ENCODE results near the gene IKZF3.
"Not testable (repeated sequence)": the region's sequence is repeated elsewhere in the genome, so short reads cannot be mapped to it uniquely, and the experiment has no call there.

The IKZF3 gene

DNA sequence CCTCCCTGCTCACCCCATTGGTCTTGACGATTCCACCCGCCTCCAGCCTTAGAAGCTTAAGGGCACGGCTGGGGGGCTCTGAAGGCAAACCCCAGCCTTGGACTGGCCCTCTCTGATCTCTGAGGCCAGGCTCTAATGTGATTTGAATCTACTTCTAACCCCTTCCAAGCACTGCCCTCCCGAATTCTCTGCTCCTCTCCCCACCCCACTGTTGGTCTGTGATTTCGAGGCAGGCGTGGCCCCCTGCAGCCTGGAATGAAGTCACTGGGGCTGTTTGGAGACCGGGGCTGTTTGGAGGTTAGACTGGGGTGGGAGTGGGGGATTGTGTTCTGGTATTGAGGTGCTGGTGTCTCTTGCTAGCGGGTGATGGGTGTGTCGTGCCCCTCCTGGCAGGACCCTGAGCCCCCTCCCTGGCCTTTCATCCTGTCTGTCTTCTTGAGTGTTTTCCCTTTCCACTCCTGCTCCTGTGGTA lies 124.2 kb downstream of the IKZF3 start:
- no peak for DNase-seq (ENCODE audit: low read depth in 2 of 2)

DNA sequence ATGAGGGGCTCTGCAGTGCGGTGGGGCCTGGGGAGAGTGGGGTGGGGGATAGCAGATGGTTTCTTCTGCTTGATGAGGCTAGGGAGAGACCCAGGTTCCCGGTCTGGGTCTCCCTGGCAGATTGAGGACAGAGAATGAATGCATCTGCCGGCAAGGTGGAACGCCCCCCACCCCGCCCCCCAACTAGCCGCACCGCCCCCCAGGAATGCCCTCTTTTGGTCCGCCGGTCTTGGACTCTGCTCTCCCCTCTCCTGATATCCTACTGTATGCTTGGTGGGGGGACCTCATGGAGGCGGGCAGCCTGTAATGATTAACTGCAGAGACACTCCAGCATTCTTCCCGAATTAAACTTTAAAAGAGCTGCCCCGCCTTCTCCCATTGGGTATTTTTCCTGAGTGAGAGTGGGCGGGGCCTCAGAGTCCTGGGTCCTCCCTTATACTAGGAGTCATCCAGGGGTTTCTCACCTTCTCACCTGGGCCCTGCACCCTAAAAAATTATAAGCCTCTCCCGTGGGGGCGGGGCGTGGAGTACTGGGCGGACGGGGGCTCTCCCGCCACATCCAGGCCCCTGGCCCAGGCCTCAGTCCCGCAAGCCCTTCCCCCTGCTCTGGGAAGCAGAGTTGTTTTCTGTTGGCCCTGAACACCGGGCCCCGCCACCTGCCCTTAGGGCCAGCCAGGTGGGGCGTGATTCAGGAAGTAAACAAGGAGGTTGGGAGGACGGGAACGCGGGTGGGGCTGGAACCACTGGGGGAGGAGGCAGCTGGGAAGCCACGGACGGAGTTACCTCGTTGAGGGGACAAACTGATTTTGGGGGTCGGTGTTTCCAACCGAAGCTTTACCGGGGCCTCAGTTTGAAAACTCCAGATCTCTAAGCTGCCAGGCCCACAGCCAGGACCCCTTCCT lies 124.9 kb downstream of the IKZF3 start:
- DNase-seq (ENCODE audit: low read depth in 2 of 2): no peak

DNA sequence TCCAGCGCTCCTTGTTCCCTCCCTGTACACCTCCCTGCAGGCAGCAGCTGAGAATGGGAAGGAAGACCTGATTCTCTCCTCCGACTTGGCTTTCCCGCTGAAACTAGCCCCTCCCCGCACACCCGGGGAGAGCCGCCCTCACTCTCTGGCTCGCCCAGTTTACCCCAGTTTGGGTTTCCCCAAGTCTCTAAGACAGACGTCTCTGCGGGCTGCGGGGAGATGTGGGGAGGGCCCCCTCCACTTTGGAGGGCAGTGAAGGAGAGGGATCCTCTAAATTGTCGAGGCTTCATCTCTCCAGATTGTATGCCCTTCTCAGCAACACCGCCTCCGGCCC lies 125.6 kb downstream of the IKZF3 start:
- peak; percentile 29 to 57 for DNase-seq (ENCODE audit: low read depth in 2 of 2)

- no peak for DNase-seq (ENCODE audit: low read depth in 2 of 2)
These were observed 126.1 kb downstream of the IKZF3 start, which contains the start of gene GRB7 for GRCh38 chr17:39737760-39738567. Gene GRB7 (plus strand): TSS chr17:39737938. CDS start chr17:39742302, 4,364 bp downstream.

DNA sequence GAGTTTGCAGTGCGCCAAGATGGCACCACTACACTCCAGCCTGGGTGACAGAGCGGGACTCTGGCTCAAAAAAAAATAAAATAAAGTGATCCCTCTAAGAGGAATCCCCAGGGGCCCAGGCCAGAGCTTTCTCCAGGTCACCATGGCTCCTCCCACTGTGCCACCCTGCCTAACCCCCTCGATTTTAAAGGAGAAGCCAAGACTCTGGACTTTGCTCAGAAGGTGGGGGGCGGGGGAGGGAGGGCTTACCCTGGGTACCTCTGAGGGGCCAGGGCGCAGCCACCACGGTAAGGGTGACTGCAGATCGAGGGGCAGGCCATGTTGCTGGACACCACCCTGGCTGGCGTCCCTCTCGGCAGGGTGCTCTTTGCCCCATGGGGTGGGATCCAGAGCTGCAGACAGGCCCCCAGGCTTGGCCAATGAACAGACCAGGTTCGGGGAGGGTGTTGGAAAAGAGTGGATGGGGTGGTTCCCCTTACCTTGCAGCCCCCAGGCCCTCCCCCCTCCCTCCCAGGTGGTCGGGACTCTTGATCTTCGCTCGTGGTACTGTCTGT lies 126.8 kb downstream of the IKZF3 start:
- no peak for DNase-seq (ENCODE audit: low read depth in 2 of 2)

DNA sequence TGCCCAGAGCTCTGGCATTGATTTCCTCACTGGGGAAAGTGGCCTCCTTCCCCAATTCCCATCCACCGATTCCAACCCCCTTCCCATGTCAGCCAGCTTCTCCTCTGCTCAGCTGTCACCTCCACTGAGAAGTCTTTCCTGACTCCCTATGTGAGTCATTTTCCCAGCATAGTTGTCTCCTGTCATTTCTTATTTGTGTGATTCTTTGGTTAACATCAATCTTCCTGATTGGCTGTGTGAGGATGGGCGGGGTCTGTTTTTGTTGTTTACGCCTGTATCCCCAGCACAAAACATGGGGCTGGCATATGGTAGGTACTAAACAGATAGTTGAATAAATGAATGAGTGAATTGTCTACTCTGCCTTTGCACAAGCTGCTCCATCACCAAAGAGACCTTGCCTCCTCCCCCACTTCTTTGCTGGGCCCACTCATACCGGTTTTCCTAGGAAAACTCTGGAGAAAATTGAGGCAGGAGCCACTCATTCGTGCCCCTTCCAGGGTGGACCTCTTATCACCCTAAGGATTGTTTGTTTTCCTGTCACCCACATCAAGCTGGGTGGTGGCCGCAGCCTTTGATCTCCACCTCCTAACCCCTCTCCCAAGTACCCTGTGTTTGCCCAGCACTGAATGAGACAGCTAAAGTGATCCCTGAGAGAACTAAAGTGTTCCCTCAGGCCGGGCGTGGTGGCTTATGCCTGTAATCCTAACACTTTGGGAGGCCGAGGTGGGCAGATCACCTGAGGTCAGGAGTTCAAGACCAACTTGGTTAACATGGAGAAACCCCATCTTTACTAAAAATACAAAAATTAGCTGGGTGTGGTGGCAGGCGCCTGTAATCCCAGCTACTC lies 127.6 kb downstream of the IKZF3 start:
- DNase-seq (ENCODE audit: low read depth in 2 of 2): no peak

- DNase-seq (ENCODE audit: low read depth in 2 of 2): no peak
These were observed 128.2 kb downstream of the IKZF3 start for GRCh38 chr17:39735882-39736281.

DNA sequence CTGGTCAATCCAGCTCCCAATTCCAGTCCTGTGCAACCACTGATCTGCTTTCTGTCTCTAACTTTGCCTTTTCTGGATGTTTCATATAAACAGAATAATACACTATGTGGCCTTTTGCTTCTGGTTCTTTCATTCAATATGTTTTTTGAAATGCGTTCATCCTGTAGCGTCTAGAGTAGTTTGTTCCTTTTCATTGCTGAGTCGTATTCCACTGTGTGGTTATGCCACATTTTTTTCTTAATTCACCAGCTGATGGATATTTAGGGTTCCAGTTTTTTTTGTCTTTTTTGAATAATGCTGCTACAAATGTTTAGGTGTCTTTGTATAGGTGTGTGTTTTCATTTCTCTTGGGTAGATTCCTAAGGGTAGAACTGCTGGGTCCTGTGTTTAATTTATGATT lies 131.5 kb downstream of the IKZF3 start:
- DNase-seq (ENCODE audit: low read depth in 2 of 2): no peak

DNA sequence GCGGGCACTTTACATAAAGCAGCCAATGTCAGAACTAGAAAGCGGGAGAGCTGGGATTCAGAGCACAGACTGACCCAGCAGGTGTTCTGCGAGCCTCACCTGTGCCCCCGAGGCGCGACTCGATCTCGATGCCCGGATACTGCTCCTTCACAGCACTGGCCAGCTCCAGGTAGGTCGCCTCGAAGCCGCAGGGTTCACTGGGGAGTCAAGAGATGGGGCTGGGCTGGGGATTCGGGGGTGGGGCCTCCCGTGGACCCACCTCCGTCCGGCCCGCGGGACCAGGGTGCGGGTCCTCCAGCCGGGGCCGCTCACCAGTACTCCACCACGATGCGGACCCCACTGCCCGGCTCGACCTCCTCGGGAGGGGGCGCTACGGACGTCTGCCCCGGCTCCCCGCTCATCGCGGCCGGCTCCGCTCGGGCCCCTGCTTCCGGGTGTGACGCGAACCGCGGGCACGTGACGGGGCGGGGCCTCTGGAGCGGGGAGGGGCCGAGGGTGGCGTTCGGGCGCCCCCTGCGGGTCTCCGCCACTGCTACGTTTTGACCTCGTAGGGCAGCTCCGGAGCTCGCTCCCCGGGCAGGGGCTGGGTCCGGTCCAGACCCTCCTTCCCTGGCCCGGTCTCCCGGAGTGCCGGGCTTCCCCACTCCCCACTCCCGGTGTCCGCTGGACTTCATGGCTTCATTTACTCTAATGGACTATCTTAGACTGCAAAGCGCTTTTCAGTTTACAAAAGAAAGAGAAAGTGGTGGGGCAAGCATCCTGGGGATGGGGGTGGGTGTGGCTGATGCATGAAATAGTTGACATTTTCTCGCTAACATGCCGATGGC lies 133.8 kb downstream of the IKZF3 start, which contains the start of gene MIEN1:
TSS of gene MIEN1 (minus strand) at position 438 of the 827 bp plus-strand sequence. CDS start at position 401, 37 bp downstream.
- DNase-seq (ENCODE audit: low read depth in 2 of 2): peak; percentile 87 to 90

DNA sequence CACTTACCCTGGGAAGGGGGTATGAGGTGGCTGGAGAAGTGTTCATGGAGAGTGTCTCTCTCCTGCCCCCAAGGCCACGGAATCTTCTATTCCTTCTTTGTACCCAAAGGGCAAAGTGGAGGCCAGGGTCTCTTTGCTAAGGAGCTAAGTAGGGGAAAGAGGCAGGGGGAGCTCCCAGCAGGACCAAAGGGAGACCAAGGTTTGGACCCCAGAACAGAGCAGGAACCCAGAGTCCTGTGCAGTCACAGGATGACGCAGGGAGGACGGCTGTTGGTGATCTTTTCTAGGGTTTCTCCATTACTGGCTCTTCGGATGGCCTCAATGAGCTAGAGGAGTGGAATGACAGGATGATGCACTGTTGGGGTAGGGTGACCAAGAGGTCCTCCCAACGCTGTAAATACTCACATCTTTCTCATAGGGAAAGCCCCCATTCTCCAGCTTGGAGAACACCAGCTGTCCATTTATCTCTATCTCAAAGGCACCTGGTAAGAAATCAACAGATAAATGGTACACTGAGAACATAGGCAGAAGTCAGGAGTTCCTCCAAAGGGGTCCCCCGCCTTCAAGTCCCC lies 134.7 kb downstream of the IKZF3 start:
- DNase-seq (ENCODE audit: low read depth in 2 of 2): no peak

- no peak for DNase-seq (ENCODE audit: low read depth in 2 of 2)
These were observed 136.6 kb downstream of the IKZF3 start for GRCh38 chr17:39727556-39727955.

DNA sequence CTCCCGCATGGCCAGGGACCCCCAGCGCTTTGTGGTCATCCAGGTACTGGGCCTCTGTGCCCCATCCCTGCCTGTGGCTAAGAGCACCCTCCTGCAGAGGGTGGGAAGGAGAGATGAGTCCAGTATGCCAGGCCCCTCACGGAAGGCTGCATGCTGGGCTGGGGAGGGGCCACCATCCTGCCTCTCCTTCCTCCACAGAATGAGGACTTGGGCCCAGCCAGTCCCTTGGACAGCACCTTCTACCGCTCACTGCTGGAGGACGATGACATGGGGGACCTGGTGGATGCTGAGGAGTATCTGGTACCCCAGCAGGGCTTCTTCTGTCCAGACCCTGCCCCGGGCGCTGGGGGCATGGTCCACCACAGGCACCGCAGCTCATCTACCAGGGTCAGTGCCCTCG lies 137.5 kb downstream of the IKZF3 start:
- no peak for DNase-seq (ENCODE audit: low read depth in 2 of 2)

- DNase-seq (ENCODE audit: low read depth in 2 of 2): not testable (repeated sequence)
These were observed 138.2 kb downstream of the IKZF3 start for GRCh38 chr17:39725923-39726322.

GRCh38 chr17:39724731-39725130 lies 139.4 kb downstream of the IKZF3 start:
- DNase-seq (ENCODE audit: low read depth in 2 of 2): no peak

DNA sequence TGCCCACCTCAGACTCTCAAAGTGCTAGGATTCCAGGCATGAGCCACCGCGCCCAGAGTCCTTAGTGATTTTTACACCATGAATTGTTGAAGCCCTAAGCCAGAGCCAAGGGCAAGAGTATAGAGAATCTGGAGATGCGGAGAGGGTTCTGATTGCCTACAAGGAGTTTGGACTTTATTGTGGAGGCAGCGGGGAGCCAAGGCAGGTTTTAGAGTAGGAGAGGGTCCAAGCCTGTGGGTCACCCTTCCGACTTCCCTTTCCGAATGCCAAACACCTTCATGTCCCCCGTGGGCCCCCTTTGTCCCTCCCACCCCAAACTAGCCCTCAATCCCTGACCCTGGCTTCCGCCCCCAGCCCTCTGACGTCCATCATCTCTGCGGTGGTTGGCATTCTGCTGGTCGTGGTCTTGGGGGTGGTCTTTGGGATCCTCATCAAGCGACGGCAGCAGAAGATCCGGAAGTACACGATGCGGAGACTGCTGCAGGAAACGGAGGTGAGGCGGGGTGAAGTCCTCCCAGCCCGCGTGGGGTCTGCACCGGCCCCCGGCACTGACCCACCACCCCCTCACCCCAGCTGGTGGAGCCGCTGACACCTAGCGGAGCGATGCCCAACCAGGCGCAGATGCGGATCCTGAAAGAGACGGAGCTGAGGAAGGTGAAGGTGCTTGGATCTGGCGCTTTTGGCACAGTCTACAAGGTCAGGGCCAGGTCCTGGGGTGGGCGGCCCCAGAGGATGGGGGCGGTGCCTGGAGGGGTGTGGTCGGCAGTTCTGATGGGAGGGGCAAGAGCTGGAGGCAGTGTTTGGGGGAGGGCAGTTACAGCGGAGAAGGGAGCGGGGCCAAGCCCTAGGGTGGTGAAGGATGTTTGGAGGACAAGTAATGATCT lies 140.9 kb downstream of the IKZF3 start:
- no peak for DNase-seq (ENCODE audit: low read depth in 2 of 2)

GRCh38 chr17:39722104-39722503 lies 142.0 kb downstream of the IKZF3 start:
- DNase-seq (ENCODE audit: low read depth in 2 of 2): no peak

GRCh38 chr17:39719563-39720355 lies 144.4 kb downstream of the IKZF3 start:
- DNase-seq (ENCODE audit: low read depth in 2 of 2): no peak

GRCh38 chr17:39717660-39718059 lies 146.5 kb downstream of the IKZF3 start:
- DNase-seq (ENCODE audit: low read depth in 2 of 2): no peak
